ENCODE data around the gene SPRN. TPM values are rescaled to one million over a fixed set of nuclear protein-coding genes. Genes with fewer than 3 reads are reported as not detected.
A peak's percentile ranks its signal among the peaks of the same experiment; 100 is the strongest.
"Not testable (repeated sequence)": the region's sequence is repeated elsewhere in the genome, so short reads cannot be mapped to it uniquely, and the experiment has no call there.

Gene SPRN
- total RNA-seq, 8 experiments from 2014 or later, result 2.2 to 8.8 (median 3.4) TPM

- in situ Hi-C loops (cut with MboI; ENCODE audit: low pct_unique_long_range_greater_than_20kb in 2 of 9, low sequenced_read_pairs in 9 of 9, unreplicated experiment in 9 of 9), result no loop called here
These were observed 35.2 kb downstream of the SPRN start for GRCh38 chr10:133388973-133389818.

GRCh38 chr10:133388236-133388972 is 36.0 kb downstream of the SPRN start:
- no peak overlapping the region for H3K4me3 ChIP-seq
- ATAC-seq (replicated peaks in 6 of 8), result no peak
- 60 to 100% (median 92%) methylated on average over 1 to 8 of the region's 17 CpGs; no CpG with 5 or more reads in 2 of the 10 experiments for WGBS, 10 experiments
- in situ Hi-C loops (cut with MboI; ENCODE audit: low pct_unique_long_range_greater_than_20kb in 2 of 9, low sequenced_read_pairs in 9 of 9, unreplicated experiment in 9 of 9), result no loop called here
- no peak overlapping the region for H3K27ac ChIP-seq
- no peaks in the 10 kb centered on the region for H3K4me1 ChIP-seq (replicated peaks in 1 of 2)

More at GRCh38 chr10:133388973-133389818, 35.2 kb downstream of the SPRN start:
- Histone ChIP-seq H3K4me3 (no peak overlapping the region), H3K4me1 (replicated peaks in 1 of 2) (no peaks in the 10 kb centered on the region), H3K27ac (no peak overlapping the region)
- 81 to 100% (median 88%) methylated on average over 1 to 22 of the region's 39 CpGs; no CpG with 5 or more reads in 2 of the 10 experiments for WGBS, 10 experiments
- no peak for ATAC-seq (replicated peaks in 6 of 8)

GRCh38 chr10:133386951-133387350 is 37.5 kb downstream of the SPRN start:
- H3K27ac ChIP-seq; H3K4me3 ChIP-seq; in situ Hi-C loops (cut with MboI; ENCODE audit: low pct_unique_long_range_greater_than_20kb in 2 of 9, low sequenced_read_pairs in 9 of 9, unreplicated experiment in 9 of 9); H3K4me1 ChIP-seq (replicated peaks in 1 of 2); ATAC-seq (replicated peaks in 6 of 8): not testable (repeated sequence)
- WGBS, 10 experiments, result 71 to 96% (median 86%) methylated on average over 2 to 3 of the region's 4 CpGs; no CpG with 5 or more reads in 6 of the 10 experiments

DNA sequence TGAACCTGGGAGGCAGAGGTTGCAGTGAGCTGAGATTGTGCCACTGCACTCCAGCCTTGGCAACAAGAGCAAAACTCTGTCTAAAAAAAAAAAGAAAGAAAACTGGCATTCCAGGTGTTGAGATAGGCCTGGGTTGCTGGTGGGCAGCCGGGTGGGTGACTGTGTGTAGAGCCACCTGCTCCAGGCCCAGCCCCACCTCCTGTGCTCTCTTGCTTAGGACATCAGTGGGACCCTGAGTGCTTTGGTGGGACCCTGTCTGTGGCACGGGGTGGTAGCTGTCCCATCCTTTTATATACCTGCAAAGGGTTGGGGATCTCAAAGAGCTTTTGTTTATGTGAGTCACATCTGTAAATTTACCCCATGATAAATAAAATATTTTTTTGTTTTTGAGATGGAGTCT is 39.2 kb downstream of the SPRN start:
- no peaks in the 10 kb centered on the region for H3K4me1 ChIP-seq (replicated peaks in 1 of 2)
- no peak overlapping the region for H3K27ac ChIP-seq
- in situ Hi-C loops (cut with MboI; ENCODE audit: low pct_unique_long_range_greater_than_20kb in 2 of 9, low sequenced_read_pairs in 9 of 9, unreplicated experiment in 9 of 9), result no loop called here
- no peak for ATAC-seq (replicated peaks in 6 of 8)
- 80 to 100% (median 88%) methylated on average over 1 to 2 of the region's 2 CpGs; no CpG with 5 or more reads in 6 of the 10 experiments for WGBS, 10 experiments
- H3K4me3 ChIP-seq, result no peak overlapping the region

DNA sequence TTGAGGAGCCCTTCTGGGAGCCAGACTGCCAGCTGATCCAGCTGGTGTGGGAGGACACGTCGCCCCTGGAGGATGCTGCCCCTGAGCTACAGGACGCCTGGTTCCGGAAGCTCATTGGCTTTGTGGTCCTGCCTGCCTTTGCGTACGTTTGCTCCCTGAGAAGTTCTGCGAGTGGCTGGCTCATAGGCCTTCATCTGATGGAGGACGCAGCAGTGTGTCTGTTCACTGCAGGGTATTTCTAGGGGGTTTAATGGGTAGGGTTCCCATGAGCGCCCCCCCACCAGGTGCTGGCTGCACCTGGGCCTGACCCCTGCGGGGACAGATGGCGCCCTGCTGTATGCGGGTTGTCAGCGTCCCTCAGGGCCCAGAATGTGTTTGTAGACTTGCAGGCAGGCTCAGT is 40.4 kb downstream of the SPRN start:
- 83 to 92% (median 85%) methylated on average over 1 to 7 of the region's 13 CpGs; no CpG with 5 or more reads in 5 of the 10 experiments for WGBS, 10 experiments
- H3K4me3 ChIP-seq, result no peak overlapping the region
- no peak for ATAC-seq (replicated peaks in 6 of 8)
- H3K4me1 ChIP-seq (replicated peaks in 1 of 2), result peaks cover 0 to 5% of the 10 kb centered on the region in 2 donors
- H3K27ac ChIP-seq, result no peak overlapping the region
- in situ Hi-C loops (cut with MboI; ENCODE audit: low pct_unique_long_range_greater_than_20kb in 2 of 9, low sequenced_read_pairs in 9 of 9, unreplicated experiment in 9 of 9), result no loop called here

DNA sequence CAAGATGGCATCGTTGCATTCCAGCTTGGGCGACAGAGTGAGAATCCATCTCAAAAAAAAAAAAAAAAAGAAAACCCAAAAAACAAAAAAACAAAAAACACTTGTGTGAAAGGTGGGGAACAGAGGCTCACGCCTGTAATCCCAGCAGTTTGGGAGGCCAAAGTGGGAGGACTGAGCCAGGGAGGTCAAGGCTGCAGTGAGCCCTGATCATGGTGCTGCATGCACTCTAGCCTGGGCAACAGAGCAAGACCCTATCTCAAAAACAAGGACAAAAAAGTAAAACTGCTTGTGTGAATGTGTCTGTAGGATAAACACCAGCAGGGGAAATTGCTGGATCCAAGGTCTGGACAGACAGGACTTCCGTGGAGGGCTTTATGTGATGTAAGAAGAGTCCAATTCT is 40.9 kb downstream of the SPRN start:
- 50 to 100% (median 97%) methylated on average over 1 to 4 of the region's 4 CpGs for WGBS, 10 experiments
- in situ Hi-C loops (cut with MboI; ENCODE audit: low pct_unique_long_range_greater_than_20kb in 2 of 9, low sequenced_read_pairs in 9 of 9, unreplicated experiment in 9 of 9), result no loop called here
- Histone ChIP-seq H3K4me1 (replicated peaks in 1 of 2) (peaks cover 0 to 5% of the 10 kb centered on the region in 2 donors), H3K4me3 (no peak overlapping the region), H3K27ac (no peak overlapping the region)
- ATAC-seq (replicated peaks in 6 of 8), result no peak

GRCh38 chr10:133381036-133381435 is 43.4 kb downstream of the SPRN start:
- WGBS, 10 experiments, result 92 to 100% methylated on average over 2 of the region's 8 CpGs; no CpG with 5 or more reads in 8 of the 10 experiments
- Histone ChIP-seq H3K27ac (no peak overlapping the region), H3K4me3 (no peak overlapping the region), H3K4me1 (replicated peaks in 1 of 2) (peaks cover 4 to 10% of the 10 kb centered on the region in 2 donors)
- in situ Hi-C loops (cut with MboI; ENCODE audit: low pct_unique_long_range_greater_than_20kb in 2 of 9, low sequenced_read_pairs in 9 of 9, unreplicated experiment in 9 of 9), result no loop called here
- no peak for ATAC-seq (replicated peaks in 6 of 8)

GRCh38 chr10:133379801-133380666 is 44.4 kb downstream of the SPRN start:
- Histone ChIP-seq H3K27ac (peak overlapping the region in 1 of 2 donors; percentile 79), H3K4me3 (peak overlapping the region; percentile 48 to 93 (median 68)), H3K4me1 (replicated peaks in 1 of 2) (peaks cover 4 to 10% of the 10 kb centered on the region in 2 donors)
- ATAC-seq (replicated peaks in 6 of 8), result peak in 1 of 8 experiments; percentile 14
- in situ Hi-C loops (cut with MboI; ENCODE audit: low pct_unique_long_range_greater_than_20kb in 2 of 9, low sequenced_read_pairs in 9 of 9, unreplicated experiment in 9 of 9), result no loop called here
- 100% methylated on average over 1 of the region's 36 CpGs; no CpG with 5 or more reads in 8 of the 10 experiments for WGBS, 10 experiments

GRCh38 chr10:133379152-133379800 is 45.1 kb downstream of the SPRN start, which contains the start of gene PAOX:
PAOX (plus strand) TSS chr10:133379262; CDS start chr10:133379317, 55 bp downstream.
- ATAC-seq (replicated peaks in 6 of 8), result peak; percentile 37 to 79 (median 73)
- Histone ChIP-seq H3K4me3 (peak within 1 kb of the TSS; percentile 48 to 93 (median 68)), H3K4me1 (replicated peaks in 1 of 2) (peaks cover 4 to 10% of the 10 kb centered on the region in 2 donors), H3K27ac (peak within 1 kb of the TSS; percentile 55 to 79)
- WGBS, 10 experiments, result 0% methylated on average over 10 of the region's 78 CpGs; no CpG with 5 or more reads in 9 of the 10 experiments
- in situ Hi-C loops (cut with MboI; ENCODE audit: low pct_unique_long_range_greater_than_20kb in 2 of 9, low sequenced_read_pairs in 9 of 9, unreplicated experiment in 9 of 9), result no loop called here

DNA sequence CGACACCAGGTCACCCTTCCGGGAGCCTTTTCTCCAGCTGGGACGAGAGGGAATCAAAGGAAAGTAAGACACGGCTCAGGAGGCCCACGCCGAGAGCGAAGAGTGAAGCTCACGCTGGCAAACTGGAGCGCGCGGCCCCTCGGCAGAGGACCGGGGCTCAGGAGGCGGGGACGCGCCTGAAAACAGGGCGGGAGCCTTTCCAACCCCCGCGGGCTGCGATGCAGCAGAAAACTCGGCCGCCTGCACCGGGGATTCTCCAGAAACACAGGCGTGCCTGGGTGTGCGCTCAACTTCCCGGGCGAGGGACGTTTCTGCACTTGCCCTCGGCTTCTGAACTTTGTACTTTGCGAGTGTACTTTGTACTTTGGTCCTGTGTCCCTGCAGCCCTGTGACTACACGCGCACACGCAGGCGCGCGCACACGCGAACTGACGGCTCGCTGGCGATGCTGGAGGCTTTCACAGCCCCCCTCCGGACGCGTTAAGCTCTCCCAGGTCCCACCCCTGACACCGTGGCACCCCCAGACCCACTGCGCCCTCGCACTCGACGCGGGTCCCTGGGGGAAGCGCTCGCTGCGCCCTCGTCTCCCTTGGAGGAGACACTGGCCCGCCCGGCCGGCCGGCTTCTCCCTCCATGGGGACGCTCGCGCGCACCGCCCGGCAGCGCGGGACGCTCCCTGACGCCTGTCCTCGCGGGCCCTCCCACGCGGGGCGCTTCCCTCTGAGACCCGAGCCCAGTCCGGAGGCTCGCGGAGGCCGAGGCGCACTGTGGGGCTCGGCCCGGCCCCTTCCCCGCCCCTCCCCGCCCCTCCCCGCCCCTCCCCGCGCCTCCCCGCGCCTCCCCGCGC is 46.0 kb downstream of the SPRN start:
- ATAC-seq (replicated peaks in 6 of 8), result peak; percentile 46 to 80 (median 74)
- in situ Hi-C loops (cut with MboI; ENCODE audit: low pct_unique_long_range_greater_than_20kb in 2 of 9, low sequenced_read_pairs in 9 of 9, unreplicated experiment in 9 of 9), result no loop called here
- peak overlapping the region; percentile 3 to 55 for H3K27ac ChIP-seq
- 0 to 8% (median 0%) methylated on average over 1 to 20 of the region's 90 CpGs; no CpG with 5 or more reads in 7 of the 10 experiments for WGBS, 10 experiments
- H3K4me3 ChIP-seq, result peak overlapping the region; percentile 48 to 93 (median 68)
- H3K4me1 ChIP-seq (replicated peaks in 1 of 2), result peaks cover 4 to 10% of the 10 kb centered on the region in 2 donors

DNA sequence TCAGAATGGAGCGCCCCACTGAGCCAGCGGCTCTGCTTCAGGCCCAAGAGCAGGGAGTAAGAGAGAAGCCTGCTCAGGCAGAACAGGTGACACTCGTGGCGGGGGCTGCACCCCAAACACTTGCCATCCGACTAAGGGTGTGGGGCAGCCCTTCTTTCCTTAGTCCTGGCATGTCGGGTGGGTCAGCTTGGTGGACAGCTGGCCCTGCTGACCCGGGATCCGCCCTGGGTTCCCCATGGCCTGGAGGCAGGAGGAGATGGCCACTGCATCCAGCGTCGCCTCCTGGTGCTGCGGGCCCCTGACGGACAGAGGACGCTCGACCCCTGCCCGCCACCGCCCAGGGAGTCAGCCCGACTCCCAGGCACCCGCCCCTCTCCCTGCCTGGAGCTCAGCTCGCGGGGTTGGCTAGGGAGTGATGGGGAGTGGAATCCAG is 46.6 kb downstream of the SPRN start:
- ATAC-seq (replicated peaks in 6 of 8), result peak in 5 of 8 experiments; percentile 0 to 12 (median 0)
- peak overlapping the region; percentile 48 to 93 (median 68) for H3K4me3 ChIP-seq
- in situ Hi-C loops (cut with MboI; ENCODE audit: low pct_unique_long_range_greater_than_20kb in 2 of 9, low sequenced_read_pairs in 9 of 9, unreplicated experiment in 9 of 9), result no loop called here
- WGBS, 10 experiments, result 39 to 87% methylated on average over 4 to 5 of the region's 20 CpGs; no CpG with 5 or more reads in 8 of the 10 experiments
- H3K27ac ChIP-seq, result no peak overlapping the region
- H3K4me1 ChIP-seq (replicated peaks in 1 of 2), result peaks cover 4 to 10% of the 10 kb centered on the region in 2 donors

Measured in motor neuron (in vitro differentiated cells).